Tibial nerve (tissue), 3 donors: Measurements from ENCODE around the gene RGS1.

Experiments used
- POLR2A ChIP-seq, 2 donors: fragments of 450-650 bp; IDR thresholded peaks; one replicate each; pipeline ENCODE4 v1.6.1; 2017; ENCODE audit warnings: antibody characterized with exemption in 2 of 2, mild to moderate bottlenecking in 2 of 2, moderate library complexity in 2 of 2
- TF ChIP-seq, protein P1 (sequence below), 5 experiments: fragments of 200-600 bp in 3 of 5; fragments of 450-650 bp in 2 of 5; sonication (generic) in 3 of 5; IDR thresholded peaks; one replicate each; pipeline ENCODE4 v1.5.1; 2016 to 2019; ENCODE audit warnings: antibody characterized with exemption in 5 of 5, mild to moderate bottlenecking in 3 of 5, moderate library complexity in 2 of 5

DNA sequence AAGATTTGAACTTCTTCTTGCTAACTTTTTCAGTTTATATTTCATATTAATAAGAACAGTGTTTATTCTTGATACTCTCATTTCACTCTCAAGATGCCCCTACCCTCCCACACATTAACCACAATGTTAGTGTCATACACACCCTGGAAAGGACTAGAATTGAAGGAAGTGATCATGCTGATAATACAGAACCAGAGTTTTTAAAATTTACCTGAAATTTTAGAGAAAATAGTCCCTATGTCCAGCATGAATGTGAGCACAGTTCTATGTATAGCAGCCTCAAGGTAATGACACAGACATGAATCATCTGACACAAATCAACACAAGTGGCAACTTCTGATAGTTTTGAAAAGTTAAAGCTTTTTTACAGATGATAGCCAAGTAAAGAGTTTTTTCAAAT, 26.0 kb downstream of the RGS1 start:
- TF ChIP-seq, protein P1, sequence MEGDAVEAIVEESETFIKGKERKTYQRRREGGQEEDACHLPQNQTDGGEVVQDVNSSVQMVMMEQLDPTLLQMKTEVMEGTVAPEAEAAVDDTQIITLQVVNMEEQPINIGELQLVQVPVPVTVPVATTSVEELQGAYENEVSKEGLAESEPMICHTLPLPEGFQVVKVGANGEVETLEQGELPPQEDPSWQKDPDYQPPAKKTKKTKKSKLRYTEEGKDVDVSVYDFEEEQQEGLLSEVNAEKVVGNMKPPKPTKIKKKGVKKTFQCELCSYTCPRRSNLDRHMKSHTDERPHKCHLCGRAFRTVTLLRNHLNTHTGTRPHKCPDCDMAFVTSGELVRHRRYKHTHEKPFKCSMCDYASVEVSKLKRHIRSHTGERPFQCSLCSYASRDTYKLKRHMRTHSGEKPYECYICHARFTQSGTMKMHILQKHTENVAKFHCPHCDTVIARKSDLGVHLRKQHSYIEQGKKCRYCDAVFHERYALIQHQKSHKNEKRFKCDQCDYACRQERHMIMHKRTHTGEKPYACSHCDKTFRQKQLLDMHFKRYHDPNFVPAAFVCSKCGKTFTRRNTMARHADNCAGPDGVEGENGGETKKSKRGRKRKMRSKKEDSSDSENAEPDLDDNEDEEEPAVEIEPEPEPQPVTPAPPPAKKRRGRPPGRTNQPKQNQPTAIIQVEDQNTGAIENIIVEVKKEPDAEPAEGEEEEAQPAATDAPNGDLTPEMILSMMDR (IDR thresholded peaks at IDR 0.05) = no peak
- TF ChIP-seq POLR2A (IDR thresholded peaks at IDR 0.05) = no peak
